Astrocyte (in vitro differentiated cells and primary cell): ENCODE data around the gene CPNE5.

ENCODE experiments used
- EZH2 ChIP-seq: IDR thresholded peaks from 2 replicates; pipeline ENCODE4 v1.6.1; 2012; ENCODE audit warnings: mild to moderate bottlenecking, low read length, inconsistent platforms; ENCODE audit not compliant: insufficient read depth
- TF ChIP-seq, protein P1 (sequence below): IDR thresholded peaks from 2 replicates; pipeline ENCODE4 v1.5.1; 2011; ENCODE audit warnings: low read depth, mild to moderate bottlenecking, inconsistent platforms, low read length, moderate library complexity; ENCODE audit not compliant: insufficient read depth

DNA sequence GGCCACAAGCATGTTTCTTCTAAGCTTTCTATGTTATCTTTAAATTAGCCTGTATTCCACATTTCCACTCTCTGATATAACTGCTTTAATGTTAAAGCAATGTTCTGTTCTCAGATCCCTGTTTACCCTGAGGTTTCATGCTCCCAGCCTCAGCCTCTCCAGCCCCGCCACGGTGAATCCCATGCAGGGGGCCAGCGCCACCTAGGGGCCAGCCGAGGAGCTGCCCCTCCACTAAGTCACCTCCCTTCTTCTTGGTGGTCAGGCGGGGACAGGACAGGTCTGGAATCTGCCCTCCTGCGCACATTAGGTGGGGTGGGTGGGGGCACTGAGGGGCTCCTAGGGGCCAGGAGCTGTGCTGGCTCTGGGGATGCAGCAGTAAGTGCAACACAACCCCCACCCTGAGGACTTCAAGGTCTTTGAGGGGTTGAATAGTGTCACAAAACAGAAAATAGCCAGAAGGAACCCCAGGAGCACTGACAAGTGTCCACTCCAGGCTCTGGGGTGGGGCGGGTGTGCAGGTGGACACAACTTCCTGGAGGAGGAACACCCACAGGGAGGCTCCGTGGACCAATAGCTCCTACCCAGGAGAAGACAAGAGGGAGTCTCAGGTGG is 80.0 kb downstream of the CPNE5 start:
- TF ChIP-seq, protein P1, sequence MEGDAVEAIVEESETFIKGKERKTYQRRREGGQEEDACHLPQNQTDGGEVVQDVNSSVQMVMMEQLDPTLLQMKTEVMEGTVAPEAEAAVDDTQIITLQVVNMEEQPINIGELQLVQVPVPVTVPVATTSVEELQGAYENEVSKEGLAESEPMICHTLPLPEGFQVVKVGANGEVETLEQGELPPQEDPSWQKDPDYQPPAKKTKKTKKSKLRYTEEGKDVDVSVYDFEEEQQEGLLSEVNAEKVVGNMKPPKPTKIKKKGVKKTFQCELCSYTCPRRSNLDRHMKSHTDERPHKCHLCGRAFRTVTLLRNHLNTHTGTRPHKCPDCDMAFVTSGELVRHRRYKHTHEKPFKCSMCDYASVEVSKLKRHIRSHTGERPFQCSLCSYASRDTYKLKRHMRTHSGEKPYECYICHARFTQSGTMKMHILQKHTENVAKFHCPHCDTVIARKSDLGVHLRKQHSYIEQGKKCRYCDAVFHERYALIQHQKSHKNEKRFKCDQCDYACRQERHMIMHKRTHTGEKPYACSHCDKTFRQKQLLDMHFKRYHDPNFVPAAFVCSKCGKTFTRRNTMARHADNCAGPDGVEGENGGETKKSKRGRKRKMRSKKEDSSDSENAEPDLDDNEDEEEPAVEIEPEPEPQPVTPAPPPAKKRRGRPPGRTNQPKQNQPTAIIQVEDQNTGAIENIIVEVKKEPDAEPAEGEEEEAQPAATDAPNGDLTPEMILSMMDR, result peak; percentile 84
- TF ChIP-seq EZH2, result no peak
